ENCODE measurements around the gene PLAC9.
"Not testable (repeated sequence)": the region's sequence is repeated elsewhere in the genome, so short reads cannot be mapped to it uniquely, and the experiment has no call there.

- TF ChIP-seq CTCF (IDR thresholded peaks at IDR 0.05; ENCODE audit: poor library complexity); EZH2 (IDR thresholded peaks at IDR 0.05; ENCODE audit: borderline replicate concordance): not testable (repeated sequence)
Measured at GRCh38 chr10:80133687-80134086, 1.2 kb downstream of the PLAC9 start.

All from hepatocyte (in vitro differentiated cells).